H1 (cell line): ENCODE results near the gene IQUB. TPM values are rescaled to one million over a fixed set of nuclear protein-coding genes. Genes with fewer than 3 reads are reported as not detected.

Experiments
- CTCF ChIA-PET: fragments of 300-600 bp; sonication (Branson Sonifier 250); formaldehyde crosslinking; loops from one replicate; lab custom pipeline; 2021; ENCODE audit not compliant: partially characterized antibody; lab: Charles Lee
- POLR2A ChIA-PET: fragments of 300-600 bp; sonication (Branson Sonifier 250); formaldehyde crosslinking; loops from one replicate; lab custom pipeline; 2021; ENCODE audit warnings: inconsistent platforms; ENCODE audit not compliant: partially characterized antibody; lab: Charles Lee
- DNase-seq, 2 experiments: peaks; one replicate each; pipeline versions ENCODE4 v3.0.0 to v3.0.0-alpha.2; 2010 to 2022; ENCODE audit warnings: low spot score in 2 of 2, low read depth in 1 of 2, mixed read lengths in 1 of 2
- FAIRE-seq: peaks from 2 replicates; lab custom pipeline; 2011; peaks lifted over from hg19 to GRCh38; lab: Jason Lieb, UNC
- H2AFZ ChIP-seq: 2 replicates; pipeline ENCODE4 v1.8.1; 2012; ENCODE audit warnings: low read length, inconsistent platforms
- H2AK5ac ChIP-seq: 2 replicates; pipeline ENCODE4 v1.6.1; 2013; ENCODE audit warnings: low read depth, low read length
- H2BK120ac ChIP-seq: replicated peaks from 2 replicates; pipeline ENCODE3; 2013; ENCODE audit warnings: low read depth, low read length, inconsistent platforms
- H2BK12ac ChIP-seq: 2 replicates; pipeline ENCODE4 v1.6.1; 2013; ENCODE audit warnings: low read depth, low read length
- H2BK15ac ChIP-seq: 2 replicates; pipeline ENCODE4 v1.6.1; 2013; ENCODE audit warnings: low read length
- H2BK20ac ChIP-seq: 2 replicates; pipeline ENCODE4 v1.6.1; 2013; ENCODE audit warnings: low read length
- H2BK5ac ChIP-seq: 2 replicates; pipeline ENCODE4 v1.6.1; 2013; ENCODE audit warnings: low read depth, low read length
- H3K14ac ChIP-seq: 2 replicates; pipeline ENCODE4 v1.6.1; 2013; ENCODE audit warnings: inconsistent platforms; ENCODE audit not compliant: insufficient read length
- H3K18ac ChIP-seq: 2 replicates; pipeline ENCODE4 v1.6.1; 2013; ENCODE audit warnings: low read length; ENCODE audit errors: extremely low read depth
- H3K23ac ChIP-seq: 2 replicates; pipeline ENCODE4 v1.6.1; 2013; ENCODE audit warnings: inconsistent platforms; ENCODE audit not compliant: insufficient read length
- H3K23me2 ChIP-seq: 2 replicates; pipeline ENCODE4 v1.6.1; 2013; ENCODE audit warnings: low read depth, low read length
- H3K27ac ChIP-seq: 2 replicates; pipeline ENCODE4 v1.6.1; 2011; ENCODE audit warnings: low read depth, low read length, inconsistent platforms
- H3K27me3 ChIP-seq, 4 experiments: replicated peaks in 1 of 4; 1 replicate in 1 of 4; 2 replicates in 3 of 4; pipeline versions ENCODE4 v1.6.1 to v1.8.1; 2011 to 2013; ENCODE audit warnings: low read length in 3 of 4, mild to moderate bottlenecking in 3 of 4, inconsistent platforms in 2 of 4, mixed read lengths in 2 of 4, moderate library complexity in 1 of 4; ENCODE audit not compliant: control insufficient read depth in 3 of 4, insufficient read depth in 3 of 4; ENCODE audit errors: extremely low read depth in 1 of 4
- H3K36me3 ChIP-seq, 4 experiments: 2 replicates each; pipeline versions ENCODE4 v1.6.1 to v1.8.1; 2011 to 2013; ENCODE audit warnings: mild to moderate bottlenecking in 4 of 4, low read length in 3 of 4, moderate library complexity in 2 of 4, control low read depth in 1 of 4, inconsistent platforms in 1 of 4; ENCODE audit not compliant: insufficient read depth in 4 of 4, control insufficient read depth in 2 of 4
- H3K4ac ChIP-seq: replicated peaks from 2 replicates; pipeline ENCODE3; 2013; ENCODE audit warnings: low read length, low read depth, mixed read lengths, inconsistent platforms; ENCODE audit not compliant: insufficient read length
- H3K4me1 ChIP-seq, 4 experiments: replicated peaks in 1 of 4; 1 replicate in 1 of 4; 2 replicates in 3 of 4; pipeline versions ENCODE4 v1.6.1 to v1.8.1; 2011 to 2013; ENCODE audit warnings: low read length in 3 of 4, inconsistent platforms in 2 of 4, mixed read lengths in 1 of 4; ENCODE audit not compliant: insufficient read depth in 4 of 4, control insufficient read depth in 3 of 4
- H3K4me2 ChIP-seq, 2 experiments: 2 replicates each; pipeline versions ENCODE4 v1.6.1 to v1.8.1; 2011 to 2013; ENCODE audit warnings: low read depth in 2 of 2, low read length in 2 of 2, control low read depth in 1 of 2, inconsistent platforms in 1 of 2, mild to moderate bottlenecking in 1 of 2; ENCODE audit not compliant: insufficient read depth in 1 of 2
- H3K4me3 ChIP-seq, 4 experiments: fragments of 200-600, 300-600 bp in 1 of 4; sonication (generic), shearing (Covaris generic), sonication (Bioruptor Twin) in 1 of 4; 2 replicates each; pipeline versions ENCODE4 v1.5.1 to v1.8.1; 2011 to 2016; ENCODE audit warnings: low read length in 4 of 4, low read depth in 3 of 4, control low read depth in 2 of 4, inconsistent platforms in 2 of 4, mild to moderate bottlenecking in 2 of 4, mixed read lengths in 1 of 4, moderate library complexity in 1 of 4; ENCODE audit not compliant: insufficient read depth in 2 of 4; ENCODE audit errors: extremely low read depth in 1 of 4
- H3K56ac ChIP-seq: replicated peaks from 2 replicates; pipeline ENCODE3; 2013; ENCODE audit warnings: low read depth, mild to moderate bottlenecking, mixed read lengths, low read length, inconsistent platforms; ENCODE audit not compliant: insufficient read length
- H3K79me1 ChIP-seq: 2 replicates; pipeline ENCODE4 v1.6.1; 2013; ENCODE audit warnings: low read depth, low read length, control low read depth
- H3K79me2 ChIP-seq, 2 experiments: 2 replicates each; pipeline versions ENCODE4 v1.6.1 to v1.8.1; 2012 to 2013; ENCODE audit warnings: low read length in 2 of 2, mild to moderate bottlenecking in 2 of 2, inconsistent platforms in 1 of 2; ENCODE audit not compliant: insufficient read depth in 2 of 2, control insufficient read depth in 1 of 2
- H3K9ac ChIP-seq, 4 experiments: replicated peaks in 1 of 4; 1 replicate in 1 of 4; 2 replicates in 3 of 4; pipeline versions ENCODE4 v1.6.1 to v1.8.1; 2011 to 2013; ENCODE audit warnings: low read depth in 3 of 4, low read length in 3 of 4, control low read depth in 2 of 4, mild to moderate bottlenecking in 2 of 4, moderate library complexity in 2 of 4, inconsistent platforms in 1 of 4; ENCODE audit errors: extremely low read depth in 1 of 4
- H3K9me3 ChIP-seq, 2 experiments: 2 replicates each; pipeline versions ENCODE4 v1.6.1 to v1.8.1; 2012 to 2013; ENCODE audit warnings: mild to moderate bottlenecking in 2 of 2, moderate library complexity in 2 of 2, control low read depth in 1 of 2, inconsistent platforms in 1 of 2, low read depth in 1 of 2, low read length in 1 of 2, mixed read lengths in 1 of 2; ENCODE audit not compliant: insufficient read depth in 2 of 2
- H4K20me1 ChIP-seq, 2 experiments: replicated peaks in 1 of 2; 2 replicates each; pipeline versions ENCODE3 to v1.8.1; 2011 to 2013; ENCODE audit warnings: inconsistent platforms in 2 of 2, low read length in 2 of 2, mild to moderate bottlenecking in 1 of 2; ENCODE audit not compliant: insufficient read depth in 2 of 2, control insufficient read depth in 1 of 2
- H4K5ac ChIP-seq: 2 replicates; pipeline ENCODE4 v1.6.1; 2013; ENCODE audit warnings: low read length, low read depth, mixed read lengths, inconsistent platforms; ENCODE audit not compliant: insufficient read length
- H4K8ac ChIP-seq: 2 replicates; pipeline ENCODE4 v1.8.0; 2013; ENCODE audit warnings: mild to moderate bottlenecking, moderate library complexity, low read length, inconsistent platforms; ENCODE audit not compliant: insufficient read depth; ENCODE audit errors: extremely low read depth
- H4K91ac ChIP-seq: replicated peaks from 2 replicates; pipeline ENCODE3; 2013; ENCODE audit warnings: low read length, mixed read lengths, inconsistent platforms; ENCODE audit not compliant: insufficient read length
- BRCA1 ChIP-seq: IDR thresholded peaks from 2 replicates; pipeline ENCODE4 v1.6.1; 2012; ENCODE audit warnings: low read depth, low read length, improper control_type of control experiment
- CTBP2 ChIP-seq: IDR thresholded peaks from 2 replicates; pipeline ENCODE4 v1.7.0; 2011; ENCODE audit warnings: borderline replicate concordance, mild to moderate bottlenecking, moderate library complexity, mixed read lengths, low read length; ENCODE audit not compliant: insufficient read depth, insufficient read length
- EP300 ChIP-seq, 2 experiments: IDR thresholded peaks; 1 replicate in 1 of 2; 2 replicates in 1 of 2; pipeline ENCODE4 v1.6.1; 2011 to 2012; ENCODE audit warnings: low read depth in 2 of 2, low read length in 2 of 2, mild to moderate bottlenecking in 2 of 2, borderline replicate concordance in 1 of 2, inconsistent platforms in 1 of 2, moderate library complexity in 1 of 2
- EZH2 ChIP-seq: fragments of 200-600 bp; sonication (generic); IDR thresholded peaks from 2 replicates; pipeline ENCODE4 v1.7.1; 2012; ENCODE audit warnings: low read depth, mild to moderate bottlenecking, moderate library complexity, low read length, inconsistent platforms; ENCODE audit not compliant: severe bottlenecking
- GTF2F1 ChIP-seq: IDR thresholded peaks from 2 replicates; pipeline ENCODE4 v1.6.1; 2012; ENCODE audit warnings: low read depth, low read length, improper control_type of control experiment, borderline replicate concordance
- KDM1A ChIP-seq: fragments of 200-600, 300-600 bp; sonication (generic); IDR thresholded peaks from 2 replicates; pipeline ENCODE4 v1.7.1; 2016; ENCODE audit warnings: mild to moderate bottlenecking, low read length, borderline replicate concordance
- PHF8 ChIP-seq: fragments of 200-600 bp; sonication (generic); conservative IDR thresholded peaks from 2 replicates; pipeline ENCODE4 v1.7.1; 2012; ENCODE audit warnings: low read depth, mild to moderate bottlenecking, inconsistent platforms, low read length, moderate library complexity
- TAF1 ChIP-seq: IDR thresholded peaks from 2 replicates; pipeline ENCODE4 v1.6.1; 2011; ENCODE audit warnings: mild to moderate bottlenecking, low read depth, low read length
- WGBS, 2 experiments: shearing (Covaris generic) in 1 of 2; methylation state at CpG; one replicate each; pipeline versions ENCODE4 v1.1.6 to v1.1.7; 2013 to 2015; ENCODE audit warnings: low lambda C conversion rate in 2 of 2, mixed read lengths in 2 of 2, inconsistent platforms in 1 of 2, low coverage in 1 of 2, missing lambda C conversion rate in 1 of 2; ENCODE audit not compliant: insufficient replicate concordance in 2 of 2, insufficient coverage in 1 of 2, insufficient read length in 1 of 2; ENCODE audit errors: extremely low coverage in 1 of 2, missing lambda C conversion rate in 1 of 2; 5-methylcytosine and 5-hydroxymethylcytosine counted together
- polyA plus RNA-seq, 7 experiments: library from polyadenylated mRNA; depleted of rRNA in 3 of 7; stranded (reverse) in 5 of 7; unstranded in 2 of 7; fragments of >200 nt in 5 of 7; fragments of 200-250 nt in 2 of 7; gene quantifications; 1 replicate in 5 of 7; 2 replicates in 1 of 7; 4 replicates in 1 of 7; pipeline versions ENCODE4 v1.2.1 to v1.2.3, GENCODE V29; 2011 to 2013; ENCODE audit warnings: missing spikeins in 2 of 7, mixed read lengths in 2 of 7
- total RNA-seq: library from RNA; stranded (reverse); fragmentation: NEBNext Ultra II Directional; extraction: Animal tissue kit (Norgen Biotek cat#: 25700); gene quantifications from 2 replicates; pipeline ENCODE4 v1.2.1, GENCODE V29; 2021

IQUB gene
- total and polyA plus RNA-seq, 2 of the 8 experiments (the other 6 are each of a cell fraction or from before 2014, with no cell fraction given), result 0.12 to 0.82 TPM

GRCh38 chr7:123480107-123480506, 54.3 kb downstream of the IQUB start:
- Histone ChIP-seq H2BK12ac (no peak overlapping the region), H3K4me2 (no peak overlapping the region), H2BK20ac (no peak overlapping the region), H2BK120ac (no peak overlapping the region), H3K14ac (no peak overlapping the region), H2AK5ac (no peak overlapping the region), H3K36me3 (no peaks in the 10 kb centered on the region), H3K4me1 (no peaks in the 10 kb centered on the region), H3K56ac (no peak overlapping the region), H2BK5ac (no peak overlapping the region), H3K4ac (no peak overlapping the region), H3K9ac (no peak overlapping the region), H2AFZ (no peak overlapping the region), H3K9me3 (no peaks in the 10 kb centered on the region), H2BK15ac (no peak overlapping the region), H3K23ac (no peak overlapping the region), H3K23me2 (no peaks in the 10 kb centered on the region), H4K8ac (no peak overlapping the region), H3K27me3 (peaks cover 0 to 1% (median 0%) of the 10 kb centered on the region in 4 experiments; a peak in 1 of 7 replicates), H3K27ac (no peak overlapping the region), H3K79me1 (no peaks in the 10 kb centered on the region), H3K18ac (no peak overlapping the region), H4K20me1 (no peaks in the 10 kb centered on the region), H4K91ac (no peak overlapping the region), H4K5ac (no peak overlapping the region), H3K4me3 (no peak overlapping the region), H3K79me2 (no peaks in the 10 kb centered on the region)
- FAIRE-seq, result no peak
- 97% methylated on average over 3 of the region's 3 CpGs; no CpG with 5 or more reads in 1 of the 2 experiments for WGBS, 2 experiments
- CTCF ChIA-PET, result interaction anchor here (1.1 to 1.6 kb wide), 4 partner anchors 12 to 59 kb away, joined by 3 to 4 read pairs (median 4); no protein-coding TSS in a partner anchor
- POLR2A ChIA-PET, result no interaction called here
- DNase-seq, result no peak
- TF ChIP-seq CTBP2, result no peak
- TF ChIP-seq EZH2, result no peak
- TF ChIP-seq BRCA1, result no peak
- TF ChIP-seq PHF8, result no peak
- no peak for TF ChIP-seq EP300 (IDR thresholded peaks at IDR 0.05; ENCODE audit: borderline replicate concordance in 1 of 2, low read depth in 2 of 2, low read length in 2 of 2)
- TF ChIP-seq TAF1, result no peak
- no peak for TF ChIP-seq GTF2F1
- no peak for TF ChIP-seq KDM1A
